GM12864 (cell line): ENCODE measurements around the gene CSKMT.
"Not testable (repeated sequence)": the region's sequence is repeated elsewhere in the genome, so short reads cannot be mapped to it uniquely, and the experiment has no call there.

Experiments
- DNase-seq: peaks from one replicate; pipeline ENCODE4 v3.0.0-alpha.2; 2011; ENCODE audit warnings: low read depth
- H3K4me3 ChIP-seq: 2 replicates; pipeline ENCODE4 v1.5.1; 2011; ENCODE audit warnings: mild to moderate bottlenecking, low read depth, low read length, control low read depth
- CTCF ChIP-seq: IDR thresholded peaks from 2 replicates; pipeline ENCODE4 v1.5.1; 2011; ENCODE audit warnings: low read depth, mild to moderate bottlenecking, moderate library complexity, low read length, control low read depth, inconsistent platforms; ENCODE audit errors: missing control alignments

The CSKMT gene

GRCh38 chr11:62648185-62648966 lies 16.7 kb upstream of the CSKMT start:
- H3K4me3 ChIP-seq = no peak overlapping the region
- no peak for TF ChIP-seq CTCF
- no peak for DNase-seq

GRCh38 chr11:62648967-62649364 lies 16.1 kb upstream of the CSKMT start:
- TF ChIP-seq CTCF = no peak
- DNase-seq = no peak
- H3K4me3 ChIP-seq = no peak overlapping the region

- no peak for TF ChIP-seq CTCF
- no peak for DNase-seq
Observed at GRCh38 chr11:62649486-62649885, 15.6 kb upstream of the CSKMT start.

GRCh38 chr11:62650283-62650682 lies 14.8 kb upstream of the CSKMT start:
- not testable (repeated sequence) for DNase-seq, H3K4me3 ChIP-seq

More at GRCh38 chr11:62649486-62649885, 15.6 kb upstream of the CSKMT start:
- H3K4me3 ChIP-seq = no peak overlapping the region

- TF ChIP-seq CTCF = no peak
- peak overlapping the region; percentile 69 for H3K4me3 ChIP-seq
- no peak for DNase-seq
Observed at GRCh38 chr11:62652161-62653006, 12.7 kb upstream of the CSKMT start.

- H3K4me3 ChIP-seq = no peak overlapping the region
- DNase-seq = no peak
- TF ChIP-seq CTCF = no peak
Observed at GRCh38 chr11:62654297-62654696, 10.8 kb upstream of the CSKMT start.

GRCh38 chr11:62656796-62657429 lies 8.2 kb upstream of the CSKMT start:
- no peak for TF ChIP-seq CTCF
- DNase-seq = no peak
- H3K4me3 ChIP-seq = no peak overlapping the region
